GM23338 (cell line): Measurements from ENCODE around the gene SHC4. TPM values are rescaled to one million over a fixed set of nuclear protein-coding genes. Genes with fewer than 3 reads are reported as not detected.

Source experiments
- CTCF ChIP-seq, 2 experiments: fragments of 200-600 bp in 1 of 2; sonication (generic) in 1 of 2; conservative IDR thresholded peaks; 2 replicates each; pipeline versions ENCODE4 v1.5.1 to v1.6.1; 2016 to 2017; ENCODE audit warnings: antibody characterized with exemption in 2 of 2, low read depth in 2 of 2, mild to moderate bottlenecking in 2 of 2, moderate library complexity in 1 of 2
- EZH2 ChIP-seq: fragments of 200-600 bp; sonication (generic); IDR thresholded peaks from one replicate; pipeline ENCODE4 v1.8.0; 2017; ENCODE audit warnings: antibody characterized with exemption, mild to moderate bottlenecking, low read depth; ENCODE audit not compliant: unreplicated experiment
- NANOG ChIP-seq: IDR thresholded peaks from 2 replicates; pipeline ENCODE4 v1.6.1; 2016; ENCODE audit warnings: antibody characterized with exemption, borderline replicate concordance
- REST ChIP-seq: IDR thresholded peaks from one replicate; pipeline ENCODE4 v1.6.1; 2018; ENCODE audit warnings: antibody characterized with exemption; ENCODE audit not compliant: unreplicated experiment
- ZNF114 ChIP-seq: fragments of 250-450 bp; sonication (Bioruptor Pico); IDR thresholded peaks from 2 replicates; pipeline ENCODE4 v1.5.0; 2020; ENCODE audit warnings: mild to moderate bottlenecking, moderate library complexity
- ZNF331 ChIP-seq: fragments of 250-450 bp; sonication (Bioruptor Pico); IDR thresholded peaks from 2 replicates; pipeline ENCODE4 v1.5.0; 2020; ENCODE audit warnings: low read depth, mild to moderate bottlenecking, moderate library complexity
- ZNF462 ChIP-seq: fragments of 250-450 bp; sonication (Bioruptor Pico); IDR thresholded peaks from 2 replicates; pipeline ENCODE4 v1.5.0; 2020; ENCODE audit warnings: mild to moderate bottlenecking, moderate library complexity
- polyA plus RNA-seq: library from polyadenylated mRNA; unstranded; fragments of >200 nt; fragmentation: Nextera tagmentation; extraction: Ambion mirVana; gene quantifications from 2 replicates; pipeline ENCODE4 v1.2.1, GENCODE V29; 2016
- total RNA-seq: library from RNA; depleted of rRNA; stranded (reverse); fragments of >200 nt; shearing (Covaris generic); gene quantifications from 2 replicates; pipeline ENCODE4 v1.2.3, GENCODE V29; 2014

The SHC4 gene
- total and polyA plus RNA-seq, 2 experiments from 2014 or later = 0.21 to 0.32 TPM

GRCh38 chr15:48898446-48898845 lies 65.3 kb downstream of the SHC4 start (continued):
- TF ChIP-seq ZNF462 (CRISPR knock-in tag) (no peak), REST (no peak), CTCF (conservative IDR thresholded peaks at IDR 0.05; ENCODE audit: low read depth in 2 of 2) (no peak), EZH2 (no peak), ZNF331 (CRISPR knock-in tag) (no peak), ZNF114 (CRISPR knock-in tag) (no peak), NANOG (no peak)
